ENCODE results near the gene ZEB2.

DNA sequence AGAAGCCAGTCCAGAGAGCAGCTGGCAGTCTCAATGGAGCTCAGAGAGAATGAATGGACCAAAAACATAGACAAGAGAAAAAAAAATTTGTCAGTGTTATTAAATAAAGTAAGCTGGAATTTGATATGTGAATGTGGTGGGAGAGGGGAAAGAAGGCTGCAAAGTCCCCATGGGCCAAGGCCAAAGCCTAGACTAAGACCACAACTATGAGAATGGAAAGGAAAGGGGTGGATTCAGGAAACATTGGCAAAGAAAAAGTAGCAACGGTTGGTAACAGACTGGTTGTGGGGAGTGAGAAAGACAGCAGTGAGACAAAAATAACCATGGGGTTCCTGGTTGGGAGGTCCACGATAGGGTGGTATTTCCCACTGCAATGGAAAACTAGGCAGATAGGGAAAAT lies 47.0 kb downstream of the ZEB2 start:
- TF ChIP-seq, protein P1, sequence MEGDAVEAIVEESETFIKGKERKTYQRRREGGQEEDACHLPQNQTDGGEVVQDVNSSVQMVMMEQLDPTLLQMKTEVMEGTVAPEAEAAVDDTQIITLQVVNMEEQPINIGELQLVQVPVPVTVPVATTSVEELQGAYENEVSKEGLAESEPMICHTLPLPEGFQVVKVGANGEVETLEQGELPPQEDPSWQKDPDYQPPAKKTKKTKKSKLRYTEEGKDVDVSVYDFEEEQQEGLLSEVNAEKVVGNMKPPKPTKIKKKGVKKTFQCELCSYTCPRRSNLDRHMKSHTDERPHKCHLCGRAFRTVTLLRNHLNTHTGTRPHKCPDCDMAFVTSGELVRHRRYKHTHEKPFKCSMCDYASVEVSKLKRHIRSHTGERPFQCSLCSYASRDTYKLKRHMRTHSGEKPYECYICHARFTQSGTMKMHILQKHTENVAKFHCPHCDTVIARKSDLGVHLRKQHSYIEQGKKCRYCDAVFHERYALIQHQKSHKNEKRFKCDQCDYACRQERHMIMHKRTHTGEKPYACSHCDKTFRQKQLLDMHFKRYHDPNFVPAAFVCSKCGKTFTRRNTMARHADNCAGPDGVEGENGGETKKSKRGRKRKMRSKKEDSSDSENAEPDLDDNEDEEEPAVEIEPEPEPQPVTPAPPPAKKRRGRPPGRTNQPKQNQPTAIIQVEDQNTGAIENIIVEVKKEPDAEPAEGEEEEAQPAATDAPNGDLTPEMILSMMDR (IDR thresholded peaks at IDR 0.05) = no peak
- TF ChIP-seq POLR2A (IDR thresholded peaks at IDR 0.05) = no peak
- TF ChIP-seq POLR2AphosphoS5 (IDR thresholded peaks at IDR 0.05) = no peak
- no peak for TF ChIP-seq EP300 (IDR thresholded peaks at IDR 0.05)
